NCI-H2107 treated with DMSO at 0.1 percent for 48 hours (cell line): ENCODE measurements around the gene H3-3A.

Experiments
- DNase-seq: peaks from one replicate; lab custom pipeline; 2025; ENCODE audit not compliant: unreplicated experiment; lab: John Stamatoyannopoulos, UW

H3-3A gene

DNA sequence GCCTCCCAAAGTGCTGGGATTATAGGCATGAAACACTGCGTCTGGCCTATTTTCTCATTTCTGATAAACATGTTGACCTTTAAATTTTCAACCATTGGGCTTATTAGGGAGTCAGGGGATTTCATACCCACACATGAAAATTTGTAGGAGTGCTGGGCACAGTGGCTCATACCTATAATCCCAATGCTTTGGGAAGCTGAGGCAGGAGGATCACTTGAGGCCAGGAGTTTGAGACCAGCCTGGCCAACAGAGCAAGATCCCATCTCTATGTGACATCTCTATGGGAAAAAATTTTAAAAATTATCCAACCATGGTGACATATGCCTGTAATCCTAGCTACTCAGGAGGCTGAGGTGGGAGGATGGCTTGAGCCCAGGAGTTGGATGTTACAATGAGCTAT is 10.5 kb upstream of the H3-3A start:
- no peak for DNase-seq

DNA sequence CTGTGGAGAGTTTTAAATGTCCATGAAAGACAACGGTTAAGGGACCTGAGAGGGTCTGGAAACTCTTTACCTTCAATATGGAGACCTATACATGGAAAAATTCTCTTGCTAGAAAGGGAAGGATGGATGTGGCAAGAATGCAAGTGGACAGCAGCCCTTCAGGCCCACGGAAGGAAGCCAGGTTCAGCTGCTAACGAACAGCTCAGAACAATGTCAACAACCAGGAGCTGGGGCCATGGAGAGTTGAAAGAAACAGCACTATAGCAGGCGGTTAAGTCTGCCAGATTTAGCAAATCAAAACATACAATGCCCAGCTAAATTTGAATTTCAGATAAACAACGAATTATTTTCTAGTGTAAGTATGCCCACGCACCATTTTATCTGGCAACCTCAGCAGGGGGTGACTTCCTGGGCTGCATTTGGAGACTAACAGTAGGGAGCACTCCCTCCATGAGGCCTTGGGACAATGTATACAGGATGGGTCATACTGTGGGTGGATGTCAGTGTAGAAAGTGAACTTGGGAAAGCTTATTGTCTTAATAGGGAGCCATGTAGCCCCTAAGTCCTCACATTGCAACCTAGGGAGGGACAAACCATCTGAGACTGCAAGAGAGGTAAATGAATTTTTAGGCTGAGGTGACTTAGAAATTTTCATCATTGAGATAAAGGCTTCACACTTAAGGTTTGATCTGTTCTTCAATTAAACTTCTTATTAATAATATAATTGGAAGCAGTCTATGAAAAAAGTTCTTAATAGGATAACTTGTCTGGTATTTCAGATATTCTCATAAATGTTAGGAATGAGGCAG is 7.8 kb upstream of the H3-3A start:
- no peak for DNase-seq

DNA sequence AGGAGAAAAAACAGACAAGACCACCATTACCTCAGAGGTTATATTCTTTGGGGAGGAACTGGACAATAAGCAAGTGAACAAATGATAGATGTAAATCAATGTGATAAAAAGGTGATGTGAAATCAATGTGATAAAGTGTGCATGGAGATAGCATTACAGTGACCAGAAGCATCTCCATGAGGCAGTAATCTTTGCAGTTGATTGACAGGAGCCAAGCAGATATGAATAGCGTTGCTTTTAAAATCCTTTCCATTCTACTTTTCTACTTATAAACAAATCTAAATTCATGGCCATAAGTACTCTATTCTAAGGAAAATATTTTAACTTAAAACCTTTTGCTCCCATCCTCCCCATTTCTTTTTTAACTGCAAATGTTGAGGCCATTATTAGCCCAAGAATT is 2.8 kb upstream of the H3-3A start:
- no peak for DNase-seq

DNA sequence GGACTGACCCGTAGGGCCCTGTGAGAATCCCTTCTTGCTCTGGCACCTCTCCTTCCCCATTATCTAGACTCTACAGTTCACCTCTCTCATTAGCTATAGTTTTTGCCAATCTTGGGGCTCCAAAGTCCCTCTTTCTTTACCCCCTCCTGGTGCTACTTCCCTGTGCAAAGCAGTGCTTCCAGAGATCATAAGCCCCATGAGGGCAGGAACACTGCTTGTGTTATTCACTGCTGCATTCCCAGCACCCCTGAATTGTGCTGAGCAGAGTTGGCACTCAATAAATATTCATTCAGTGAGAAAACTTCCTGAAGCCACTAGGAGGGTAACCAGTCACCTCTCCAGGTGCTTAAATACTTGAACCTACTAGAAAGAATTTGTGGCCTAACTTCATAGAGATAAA is 2.1 kb upstream of the H3-3A start:
- DNase-seq: no peak

GRCh38 chr1:226061068-226061840 is 1.3 kb upstream of the H3-3A start:
- DNase-seq: peak; percentile 61

- DNase-seq: peak; percentile 38
Measured at GRCh38 chr1:226061841-226062557, 517 bp upstream of the H3-3A start.

GRCh38 chr1:226063224-226063976 is 884 bp downstream of the H3-3A start:
- peak; percentile 79 for DNase-seq

- DNase-seq: peak; percentile 65
Measured at GRCh38 chr1:226063977-226064815, 1.7 kb downstream of the H3-3A start.

DNA sequence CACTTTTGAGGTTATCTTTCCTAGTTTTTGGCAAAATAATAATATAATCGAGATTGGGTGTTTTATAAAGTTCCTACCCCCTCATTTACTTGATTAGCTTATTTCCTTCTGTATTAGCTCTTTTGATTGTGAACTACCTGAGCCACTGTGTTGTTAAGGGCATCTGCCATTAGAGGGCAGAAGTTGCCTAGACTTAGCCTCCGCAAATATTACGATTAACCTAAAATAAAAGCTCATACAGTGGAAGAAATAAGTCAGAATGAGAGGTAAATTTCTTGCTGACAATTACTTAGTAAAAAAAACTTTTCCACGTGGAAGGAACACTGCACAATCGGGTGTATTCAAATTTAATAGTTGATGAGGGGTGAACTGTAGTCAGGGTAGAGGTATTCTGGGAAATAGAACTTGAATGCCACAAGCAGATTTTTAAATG is 2.3 kb downstream of the H3-3A start:
- peak; percentile 43 for DNase-seq

GRCh38 chr1:226066415-226067078 is 4.0 kb downstream of the H3-3A start:
- DNase-seq: no peak

DNA sequence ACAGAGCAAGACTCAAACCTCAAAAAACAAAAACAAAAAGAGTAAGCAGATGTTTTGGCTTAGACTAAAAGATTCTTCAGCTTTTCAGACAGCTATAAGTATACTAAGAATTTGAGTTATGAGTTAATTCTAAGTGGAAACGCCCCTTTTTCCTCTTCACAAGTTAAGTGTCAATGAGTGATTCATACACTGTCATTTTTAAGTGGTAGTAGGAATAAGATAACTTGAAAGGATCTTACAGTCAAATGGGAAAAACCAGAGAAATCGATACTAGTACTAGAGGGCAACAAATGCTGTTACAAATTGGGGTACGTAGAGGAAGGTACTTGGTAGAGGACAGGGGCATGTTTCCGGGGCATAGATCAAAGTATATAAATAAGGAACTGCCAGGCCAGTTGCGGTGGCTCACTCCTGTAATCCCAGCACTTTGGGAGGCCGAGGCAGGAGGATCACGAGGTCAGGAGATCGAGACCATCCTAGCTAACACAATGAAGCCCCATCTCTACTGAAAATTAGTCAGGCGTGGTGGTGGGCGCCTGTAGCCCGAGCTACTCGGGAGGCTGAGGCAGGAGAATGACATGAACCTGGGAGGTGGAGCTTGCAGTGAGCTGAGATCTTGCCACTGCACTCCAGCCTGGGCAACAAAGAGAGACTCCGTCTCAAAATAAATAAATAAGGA is 7.4 kb downstream of the H3-3A start:
- no peak for DNase-seq

GRCh38 chr1:226072347-226072746 is 9.8 kb downstream of the H3-3A start:
- DNase-seq: no peak

DNA sequence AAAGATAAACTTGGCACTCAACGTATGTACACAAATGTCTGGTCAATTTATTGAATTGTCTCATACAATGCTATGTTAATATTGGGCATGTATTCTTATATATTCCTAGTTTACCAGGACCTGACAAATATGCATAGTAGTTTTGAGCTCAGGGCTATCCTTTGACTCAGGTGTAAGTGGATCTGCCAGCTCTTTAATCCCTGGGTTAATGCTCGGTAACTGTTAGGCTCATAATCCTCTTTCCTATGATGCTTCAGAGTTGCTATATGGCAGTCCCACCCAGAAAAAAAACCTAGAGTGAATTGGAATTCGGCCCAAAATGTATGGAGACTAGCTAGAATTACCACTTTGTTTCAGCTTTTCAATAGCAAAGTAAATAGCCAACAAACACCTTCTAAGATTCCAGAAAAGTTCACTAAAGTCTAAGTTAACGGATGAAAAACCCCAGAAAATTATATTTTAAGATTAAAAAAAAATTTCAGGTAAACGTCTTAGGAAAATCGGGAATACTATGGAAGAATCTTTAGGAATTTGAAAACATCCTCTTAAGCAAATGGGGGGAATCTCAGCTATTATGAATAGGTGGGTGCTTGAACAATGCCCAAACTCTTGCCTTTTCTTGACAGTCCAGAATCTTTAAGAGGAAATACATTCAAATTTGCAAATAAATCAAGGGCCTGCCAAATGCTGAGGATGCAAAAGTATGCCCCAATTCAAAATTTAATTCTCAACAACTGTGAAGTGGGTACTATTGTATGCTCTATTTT is 10.9 kb downstream of the H3-3A start:
- no peak for DNase-seq

DNA sequence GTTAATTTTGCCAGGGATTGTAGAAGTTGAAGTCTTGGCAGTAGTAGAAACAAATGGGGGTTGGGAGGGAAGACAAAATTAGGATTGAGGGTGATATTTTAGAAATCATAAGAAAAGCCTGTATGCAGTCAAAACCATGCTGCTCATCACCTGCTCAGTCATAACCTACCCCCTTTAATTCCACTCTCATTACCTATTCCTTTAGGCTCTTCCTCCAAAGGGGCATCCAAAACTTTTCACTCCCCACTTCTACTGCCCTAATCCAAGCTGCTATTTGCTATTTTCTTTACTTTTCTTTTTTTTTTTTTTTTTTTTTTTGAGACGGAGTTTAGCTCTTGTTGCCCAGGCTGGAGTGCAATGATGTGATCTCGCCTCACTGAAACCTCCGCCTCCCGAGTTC is 11.5 kb downstream of the H3-3A start:
- DNase-seq: no peak

DNA sequence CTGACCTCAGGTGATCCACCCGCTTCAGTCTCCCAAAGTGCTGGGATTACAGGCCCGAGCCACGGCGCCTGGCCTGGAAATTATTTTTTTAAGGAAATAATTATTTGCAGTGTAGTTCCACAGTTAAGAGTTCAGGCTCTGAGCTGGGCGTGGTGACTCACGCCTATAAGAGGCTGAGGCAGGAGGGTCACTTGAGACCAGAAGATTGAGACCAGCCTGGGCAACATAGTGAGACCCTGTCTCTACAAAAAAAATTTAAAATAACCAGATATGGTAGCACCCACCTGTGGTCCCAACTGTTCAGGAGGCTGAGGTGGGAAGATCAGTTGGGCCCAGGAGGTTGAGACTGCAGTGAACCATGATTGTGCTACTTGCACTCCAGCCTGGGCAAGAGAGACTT is 13.9 kb downstream of the H3-3A start:
- no peak for DNase-seq

- no peak for DNase-seq
Measured at GRCh38 chr1:226078374-226078773, 15.9 kb downstream of the H3-3A start.

DNA sequence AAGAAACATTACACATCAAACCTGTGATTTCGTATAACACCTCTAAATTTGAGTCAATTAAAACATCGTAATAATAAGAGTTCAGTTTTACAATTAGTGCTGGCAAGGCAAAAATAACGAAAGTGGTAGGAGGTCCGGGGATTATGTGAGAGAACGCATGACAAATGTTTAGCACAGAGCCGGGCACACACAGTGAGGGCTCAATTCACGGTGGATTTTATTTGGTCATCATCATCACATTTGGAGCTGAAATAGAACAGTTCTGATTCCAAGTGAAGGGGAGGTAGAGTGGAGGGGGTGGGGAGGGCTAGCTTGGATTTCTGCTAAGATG is 20.0 kb downstream of the H3-3A start:
- no peak for DNase-seq

DNA sequence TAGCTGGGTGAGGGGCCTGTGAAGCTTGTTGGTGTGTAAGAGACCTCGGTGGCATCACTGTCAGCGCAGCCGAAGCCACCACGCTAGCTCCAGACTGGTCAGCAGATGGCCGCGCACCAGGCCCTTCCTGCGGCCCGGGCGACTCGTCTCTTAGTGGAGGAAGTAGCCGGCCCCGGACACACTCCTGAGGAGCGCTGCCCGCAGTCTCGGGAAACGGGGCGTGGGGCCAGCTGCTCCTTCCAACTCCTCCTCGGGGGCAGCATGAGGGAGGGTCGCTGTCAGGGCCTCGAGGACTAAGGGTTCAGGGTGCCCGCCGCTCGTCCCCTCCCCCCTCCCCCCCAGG is 20.4 kb downstream of the H3-3A start:
- DNase-seq: no peak
